ENCODE measurements around the gene SYTL1. TPM values are rescaled to one million over a fixed set of nuclear protein-coding genes. Genes with fewer than 3 reads are reported as not detected.

The SYTL1 gene
- total RNA-seq, 1 donor from 2014 or later: 47.2 TPM

GRCh38 chr1:27394282-27394658 is 52.4 kb downstream of the SYTL1 start:
- Histone ChIP-seq H3K36me3 (ENCODE audit: control insufficient read depth, insufficient read depth, low read length) (no peaks in the 10 kb centered on the region), H3K4me3 (ENCODE audit: low read depth, low read length) (no peak overlapping the region), H3K27me3 (ENCODE audit: control insufficient read depth, insufficient read depth, low read length) (peaks cover 9% of the 10 kb centered on the region)
- DNase-seq (ENCODE audit: low read depth): no peak
- TF ChIP-seq, protein P1, sequence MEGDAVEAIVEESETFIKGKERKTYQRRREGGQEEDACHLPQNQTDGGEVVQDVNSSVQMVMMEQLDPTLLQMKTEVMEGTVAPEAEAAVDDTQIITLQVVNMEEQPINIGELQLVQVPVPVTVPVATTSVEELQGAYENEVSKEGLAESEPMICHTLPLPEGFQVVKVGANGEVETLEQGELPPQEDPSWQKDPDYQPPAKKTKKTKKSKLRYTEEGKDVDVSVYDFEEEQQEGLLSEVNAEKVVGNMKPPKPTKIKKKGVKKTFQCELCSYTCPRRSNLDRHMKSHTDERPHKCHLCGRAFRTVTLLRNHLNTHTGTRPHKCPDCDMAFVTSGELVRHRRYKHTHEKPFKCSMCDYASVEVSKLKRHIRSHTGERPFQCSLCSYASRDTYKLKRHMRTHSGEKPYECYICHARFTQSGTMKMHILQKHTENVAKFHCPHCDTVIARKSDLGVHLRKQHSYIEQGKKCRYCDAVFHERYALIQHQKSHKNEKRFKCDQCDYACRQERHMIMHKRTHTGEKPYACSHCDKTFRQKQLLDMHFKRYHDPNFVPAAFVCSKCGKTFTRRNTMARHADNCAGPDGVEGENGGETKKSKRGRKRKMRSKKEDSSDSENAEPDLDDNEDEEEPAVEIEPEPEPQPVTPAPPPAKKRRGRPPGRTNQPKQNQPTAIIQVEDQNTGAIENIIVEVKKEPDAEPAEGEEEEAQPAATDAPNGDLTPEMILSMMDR (IDR thresholded peaks at IDR 0.05; ENCODE audit: insufficient read depth, low read length, poor library complexity, severe bottlenecking): no peak

- TF ChIP-seq, protein P1 (IDR thresholded peaks at IDR 0.05; ENCODE audit: insufficient read depth, low read length, poor library complexity, severe bottlenecking): no peak
- DNase-seq (ENCODE audit: low read depth): no peak
- Histone ChIP-seq H3K4me3 (ENCODE audit: low read depth, low read length) (no peak overlapping the region), H3K36me3 (ENCODE audit: control insufficient read depth, insufficient read depth, low read length) (no peaks in the 10 kb centered on the region), H3K27me3 (ENCODE audit: control insufficient read depth, insufficient read depth, low read length) (peaks cover 14% of the 10 kb centered on the region)
Observed at GRCh38 chr1:27394925-27395324, 53.1 kb downstream of the SYTL1 start.

DNA sequence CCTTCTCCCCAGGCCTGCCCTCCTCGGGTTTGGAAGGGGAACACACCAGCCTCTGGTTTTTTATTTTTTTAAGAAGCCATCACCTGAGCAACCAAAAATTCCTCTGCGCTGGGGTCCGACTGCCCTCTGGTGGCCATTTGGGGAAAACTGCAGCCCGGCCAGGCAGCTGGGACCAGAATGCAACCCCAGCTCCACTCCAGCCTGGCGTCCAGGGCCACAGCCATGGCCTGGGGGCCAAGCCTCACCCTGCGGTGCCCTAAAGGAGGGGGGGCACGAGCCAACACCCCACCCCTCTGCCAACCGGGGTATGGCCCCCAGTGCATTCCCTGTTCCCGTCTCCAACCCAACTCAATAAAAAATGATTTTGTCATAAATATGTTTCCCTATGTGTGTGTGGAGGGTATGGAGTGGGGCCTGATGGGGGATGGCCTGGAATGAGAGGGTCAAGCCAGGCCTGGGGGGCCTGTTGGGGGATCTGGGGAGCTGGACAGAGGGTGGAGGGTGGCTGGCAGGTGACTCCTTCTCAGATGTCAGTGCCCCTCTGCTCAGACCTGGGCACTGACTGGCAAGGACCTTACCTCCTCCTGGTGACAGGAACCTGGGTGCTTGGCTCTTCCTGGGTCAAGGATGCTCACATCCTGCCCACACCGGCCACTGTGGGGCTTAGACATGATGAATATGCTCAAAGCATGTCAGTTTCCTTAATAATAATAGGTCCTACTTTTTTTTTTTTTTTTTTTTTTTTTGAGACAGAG is 53.8 kb downstream of the SYTL1 start:
- Histone ChIP-seq H3K36me3 (ENCODE audit: control insufficient read depth, insufficient read depth, low read length) (no peaks in the 10 kb centered on the region), H3K4me3 (ENCODE audit: low read depth, low read length) (no peak overlapping the region), H3K27me3 (ENCODE audit: control insufficient read depth, insufficient read depth, low read length) (peaks cover 14% of the 10 kb centered on the region)
- TF ChIP-seq, protein P1 (IDR thresholded peaks at IDR 0.05; ENCODE audit: insufficient read depth, low read length, poor library complexity, severe bottlenecking): peak; percentile 94
- DNase-seq (ENCODE audit: low read depth): no peak

- DNase-seq (ENCODE audit: low read depth): no peak
- H3K27me3 ChIP-seq (ENCODE audit: control insufficient read depth, insufficient read depth, low read length): peaks cover 8% of the 10 kb centered on the region
- H3K36me3 ChIP-seq (ENCODE audit: control insufficient read depth, insufficient read depth, low read length): no peaks in the 10 kb centered on the region
- TF ChIP-seq, protein P1 (IDR thresholded peaks at IDR 0.05; ENCODE audit: insufficient read depth, low read length, poor library complexity, severe bottlenecking): no peak
- H3K4me3 ChIP-seq (ENCODE audit: low read depth, low read length): no peak overlapping the region
Observed at GRCh38 chr1:27397110-27397509, 55.3 kb downstream of the SYTL1 start.

DNA sequence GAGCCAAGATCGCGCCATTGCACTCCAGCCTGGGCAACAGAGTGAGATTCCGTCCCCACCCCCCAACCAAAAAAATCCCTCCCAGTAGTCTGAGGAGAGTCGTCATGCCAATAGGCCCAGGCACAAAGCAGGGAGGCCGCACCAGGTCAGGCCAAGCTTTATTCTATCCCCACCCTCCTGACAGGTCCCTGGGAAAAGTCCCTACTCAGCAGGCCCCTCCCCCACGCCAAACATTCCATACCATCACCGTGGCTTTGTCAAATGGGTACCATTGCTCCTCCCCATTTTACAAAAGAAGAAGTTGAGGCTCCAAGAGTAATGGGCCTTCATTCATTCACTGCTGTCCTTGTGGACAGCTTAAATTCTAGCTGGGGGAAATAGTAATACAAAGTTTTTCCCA is 55.9 kb downstream of the SYTL1 start:
- Histone ChIP-seq H3K27me3 (ENCODE audit: control insufficient read depth, insufficient read depth, low read length) (peaks cover 8% of the 10 kb centered on the region), H3K4me3 (ENCODE audit: low read depth, low read length) (no peak overlapping the region), H3K36me3 (ENCODE audit: control insufficient read depth, insufficient read depth, low read length) (no peaks in the 10 kb centered on the region)
- TF ChIP-seq, protein P1 (IDR thresholded peaks at IDR 0.05; ENCODE audit: insufficient read depth, low read length, poor library complexity, severe bottlenecking): no peak
- no peak for DNase-seq (ENCODE audit: low read depth)
